Lower lobe of right lung (tissue), 2 donors: ENCODE measurements around the gene XPO5. TPM values are rescaled to one million over a fixed set of nuclear protein-coding genes. Genes with fewer than 3 reads are reported as not detected.
A peak's percentile ranks its signal among the peaks of the same experiment; 100 is the strongest.

Experiments
- ATAC-seq, 2 donors: fragments of 200-7000 bp; cut with Tn5 transposase; one replicate each; pipeline ENCODE4 v1.9.1; 2020 to 2022; ENCODE audit warnings: mild to moderate bottlenecking in 2 of 2, moderate library complexity in 2 of 2
- DNase-seq: peaks from one replicate; pipeline ENCODE4 v3.0.0-alpha.2; 2020
- H3K27ac ChIP-seq: fragments of 200-600 bp; one replicate; pipeline ENCODE4 v1.8.0; 2022
- H3K27me3 ChIP-seq: fragments of 200-600 bp; one replicate; pipeline ENCODE4 v1.8.0; 2022; ENCODE audit warnings: low read depth
- H3K36me3 ChIP-seq: fragments of 200-600 bp; one replicate; pipeline ENCODE4 v1.8.0; 2022; ENCODE audit warnings: mild to moderate bottlenecking
- H3K4me1 ChIP-seq: fragments of 200-600 bp; one replicate; pipeline ENCODE4 v1.8.0; 2022
- H3K4me3 ChIP-seq: fragments of 200-600 bp; one replicate; pipeline ENCODE4 v1.8.0; 2022; ENCODE audit warnings: mild to moderate bottlenecking
- H3K9me3 ChIP-seq: fragments of 200-600 bp; one replicate; pipeline ENCODE4 v1.8.0; 2022
- CTCF ChIP-seq: fragments of 200-600 bp; IDR thresholded peaks from one replicate; pipeline ENCODE4 v1.8.0; 2022; ENCODE audit warnings: antibody characterized with exemption, mild to moderate bottlenecking
- intact Hi-C: fragments of 100-400 bp; cut with DNase I; formaldehyde crosslinking; loops from one replicate; pipeline ENCODE4 v1.11.0; 2022
- total RNA-seq: library from RNA; stranded (reverse); fragmentation: NEBNext Ultra II Directional; extraction: Animal tissue kit (Norgen Biotek cat#: 25700); gene quantifications from one replicate; pipeline ENCODE4 v1.2.1, GENCODE V29; 2021
- donor health status: DM: no; HTN: yes; CAD: no; lungs with severe emphysema.

Gene XPO5
- total RNA-seq, 1 donor from 2014 or later, result 29.9 TPM

GRCh38 chr6:43489277-43490072 lies 86.4 kb downstream of the XPO5 start:
- Histone ChIP-seq H3K27ac (no peak overlapping the region), H3K27me3 (no peaks in the 10 kb centered on the region), H3K9me3 (no peaks in the 10 kb centered on the region), H3K4me3 (no peak overlapping the region), H3K4me1 (peaks cover 15% of the 10 kb centered on the region), H3K36me3 (peaks cover 12% of the 10 kb centered on the region)
- ATAC-seq (no peak), DNase-seq (no peak)
- intact Hi-C loops, result no loop called here
- TF ChIP-seq CTCF, result no peak

GRCh38 chr6:43488667-43489276 lies 87.1 kb downstream of the XPO5 start:
- H3K36me3 ChIP-seq, result peaks cover 12% of the 10 kb centered on the region
- intact Hi-C loops, result no loop called here
- no peak overlapping the region for H3K27ac ChIP-seq
- DNase-seq (no peak), ATAC-seq (no peak)
- peaks cover 15% of the 10 kb centered on the region for H3K4me1 ChIP-seq
- no peaks in the 10 kb centered on the region for H3K9me3 ChIP-seq
- TF ChIP-seq CTCF, result no peak
- H3K27me3 ChIP-seq, result no peaks in the 10 kb centered on the region
- no peak overlapping the region for H3K4me3 ChIP-seq

GRCh38 chr6:43481591-43482236 lies 94.1 kb downstream of the XPO5 start:
- Histone ChIP-seq H3K4me3 (no peak overlapping the region), H3K27me3 (no peaks in the 10 kb centered on the region), H3K36me3 (peaks cover 4% of the 10 kb centered on the region), H3K27ac (no peak overlapping the region), H3K4me1 (peaks cover 24% of the 10 kb centered on the region), H3K9me3 (no peaks in the 10 kb centered on the region)
- no peak for TF ChIP-seq CTCF
- ATAC-seq (no peak), DNase-seq (no peak)
- intact Hi-C loops, result no loop called here

GRCh38 chr6:43481075-43481474 lies 94.8 kb downstream of the XPO5 start:
- no peak overlapping the region for H3K4me3 ChIP-seq
- no peak for TF ChIP-seq CTCF
- H3K36me3 ChIP-seq, result peaks cover 4% of the 10 kb centered on the region
- DNase-seq, result no peak
- intact Hi-C loops, result no loop called here
- no peak for ATAC-seq
- H3K9me3 ChIP-seq, result no peaks in the 10 kb centered on the region
- H3K4me1 ChIP-seq, result peaks cover 24% of the 10 kb centered on the region
- H3K27ac ChIP-seq, result no peak overlapping the region
- H3K27me3 ChIP-seq, result no peaks in the 10 kb centered on the region

GRCh38 chr6:43478008-43478372 lies 97.8 kb downstream of the XPO5 start:
- TF ChIP-seq CTCF, result no peak
- ATAC-seq (no peak), DNase-seq (no peak)
- intact Hi-C loops, result no loop called here
- Histone ChIP-seq H3K4me3 (peak overlapping the region; percentile 68), H3K36me3 (peaks cover 4% of the 10 kb centered on the region), H3K4me1 (peaks cover 24% of the 10 kb centered on the region), H3K9me3 (no peaks in the 10 kb centered on the region), H3K27ac (peak overlapping the region; percentile 85), H3K27me3 (no peaks in the 10 kb centered on the region)
